GM12878 (cell line): Measurements from ENCODE around the gene CLN6. TPM values are rescaled to one million over a fixed set of nuclear protein-coding genes. Genes with fewer than 3 reads are reported as not detected.

Source experiments
- ATF3 ChIP-seq: IDR thresholded peaks from 2 replicates; pipeline ENCODE4 v1.6.1; 2011; ENCODE audit warnings: low read depth, mild to moderate bottlenecking, low read length, moderate library complexity, borderline replicate concordance; ENCODE audit errors: extremely low read depth
- BRCA1 ChIP-seq: IDR thresholded peaks from 2 replicates; pipeline ENCODE4 v1.6.1; 2011; ENCODE audit warnings: low read depth, low read length, improper control_type of control experiment
- NFYB ChIP-seq: IDR thresholded peaks from 2 replicates; pipeline ENCODE4 v1.6.1; 2011; ENCODE audit warnings: low read depth, mild to moderate bottlenecking, low read length, improper control_type of control experiment, moderate library complexity; ENCODE audit not compliant: insufficient read depth
- NR2F1 ChIP-seq: fragments of 450-650 bp; conservative IDR thresholded peaks from 2 replicates; pipeline ENCODE4 v1.6.1; 2017; ENCODE audit warnings: mild to moderate bottlenecking
- PRDM15 ChIP-seq: fragments of 450-650 bp; formaldehyde crosslinking; IDR thresholded peaks from 2 replicates; pipeline ENCODE4 v1.4.0; 2020; ENCODE audit warnings: mild to moderate bottlenecking, moderate library complexity
- RAD51 ChIP-seq: fragments of 450-650 bp; IDR thresholded peaks from 2 replicates; pipeline ENCODE4 v1.6.1; 2016; ENCODE audit warnings: moderate library complexity, mild to moderate bottlenecking, inconsistent platforms
- RB1 ChIP-seq: fragments of 450-650 bp; formaldehyde crosslinking; IDR thresholded peaks from 2 replicates; pipeline ENCODE4 v1.6.1; 2017; ENCODE audit warnings: mild to moderate bottlenecking, borderline replicate concordance
- TCF7 ChIP-seq: IDR thresholded peaks from 2 replicates; pipeline ENCODE4 v1.6.1; 2014; ENCODE audit warnings: antibody characterized with exemption, borderline replicate concordance
- polyA plus RNA-seq, 11 experiments: library from polyadenylated mRNA; depleted of rRNA in 4 of 11; unstranded in 6 of 11; stranded (reverse) in 5 of 11; fragments of >200 nt; fragmentation: Nextera tagmentation in 4 of 11; fragmentation: Illumina TruSeq in 1 of 11; extraction: Ambion mirVana in 4 of 11; extraction: Trizol in 1 of 11; gene quantifications; 1 replicate in 1 of 11; 2 replicates in 10 of 11; pipeline versions ENCODE4 v1.2.1 to v1.2.3, GENCODE V29; 2011 to 2016; ENCODE audit warnings: inconsistent platforms in 2 of 11, missing spikeins in 2 of 11, low read depth in 1 of 11
- total RNA-seq, 4 experiments: library from RNA; depleted of rRNA in 3 of 4; stranded (reverse); fragments of >200 nt in 3 of 4; fragmentation: Illumina TruSeq in 1 of 4; extraction: Trizol in 1 of 4; gene quantifications; 2 replicates each; pipeline versions ENCODE4 v1.2.1 to v1.2.3, GENCODE V29; 2013 to 2021
- TF ChIP-seq, protein P1 (sequence below): fragments of 450-650 bp; IDR thresholded peaks from 2 replicates; pipeline ENCODE4 v1.6.1; 2017; ENCODE audit warnings: mild to moderate bottlenecking, moderate library complexity
- TF ChIP-seq, protein P2 (sequence below): fragments of 450-650 bp; IDR thresholded peaks from 2 replicates; pipeline ENCODE4 v1.6.1; 2018; ENCODE audit warnings: mild to moderate bottlenecking, low read depth, moderate library complexity; ENCODE audit not compliant: partially characterized antibody

CLN6 gene
- total and polyA plus RNA-seq, 10 of the 15 experiments (the other 5 are each of a cell fraction or from before 2014, with no cell fraction given): 0.74 to 69.0 (median 30.3) TPM

DNA sequence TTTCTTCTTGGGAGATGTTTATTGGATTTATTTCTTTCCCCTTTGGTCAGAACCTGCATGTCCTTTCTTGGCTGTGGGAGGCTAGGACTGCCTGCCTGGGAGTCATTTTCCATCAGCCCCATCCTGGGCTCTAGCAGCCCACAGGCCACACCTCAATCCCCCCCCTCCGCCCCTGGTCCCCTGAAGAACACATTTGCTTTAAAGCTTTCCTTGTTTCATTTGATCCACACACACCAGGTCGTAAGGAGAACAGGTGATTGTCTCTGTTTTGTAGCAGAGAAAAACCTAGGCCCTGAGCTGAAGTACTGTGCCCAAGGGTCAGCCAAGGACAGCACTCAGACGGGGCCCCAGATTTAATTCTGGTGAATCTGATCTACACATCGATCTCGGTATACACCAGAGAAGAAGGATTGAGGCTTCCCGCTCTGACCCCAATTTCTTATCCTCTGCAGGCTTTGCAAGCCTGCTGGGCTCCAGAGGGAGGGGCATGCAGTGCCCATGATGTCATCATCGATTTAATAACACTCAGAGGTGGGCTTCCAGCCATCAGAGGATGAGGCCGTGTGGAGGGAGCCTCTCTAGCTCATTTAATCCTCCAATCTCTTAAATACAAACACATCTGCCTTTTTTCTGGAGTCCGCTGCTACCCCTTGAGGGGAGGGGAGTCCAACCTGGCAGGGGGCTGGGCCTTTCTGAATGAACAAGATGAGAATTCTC, 1.7 kb upstream of the CLN6 start (continued):
- TF ChIP-seq, protein P1, sequence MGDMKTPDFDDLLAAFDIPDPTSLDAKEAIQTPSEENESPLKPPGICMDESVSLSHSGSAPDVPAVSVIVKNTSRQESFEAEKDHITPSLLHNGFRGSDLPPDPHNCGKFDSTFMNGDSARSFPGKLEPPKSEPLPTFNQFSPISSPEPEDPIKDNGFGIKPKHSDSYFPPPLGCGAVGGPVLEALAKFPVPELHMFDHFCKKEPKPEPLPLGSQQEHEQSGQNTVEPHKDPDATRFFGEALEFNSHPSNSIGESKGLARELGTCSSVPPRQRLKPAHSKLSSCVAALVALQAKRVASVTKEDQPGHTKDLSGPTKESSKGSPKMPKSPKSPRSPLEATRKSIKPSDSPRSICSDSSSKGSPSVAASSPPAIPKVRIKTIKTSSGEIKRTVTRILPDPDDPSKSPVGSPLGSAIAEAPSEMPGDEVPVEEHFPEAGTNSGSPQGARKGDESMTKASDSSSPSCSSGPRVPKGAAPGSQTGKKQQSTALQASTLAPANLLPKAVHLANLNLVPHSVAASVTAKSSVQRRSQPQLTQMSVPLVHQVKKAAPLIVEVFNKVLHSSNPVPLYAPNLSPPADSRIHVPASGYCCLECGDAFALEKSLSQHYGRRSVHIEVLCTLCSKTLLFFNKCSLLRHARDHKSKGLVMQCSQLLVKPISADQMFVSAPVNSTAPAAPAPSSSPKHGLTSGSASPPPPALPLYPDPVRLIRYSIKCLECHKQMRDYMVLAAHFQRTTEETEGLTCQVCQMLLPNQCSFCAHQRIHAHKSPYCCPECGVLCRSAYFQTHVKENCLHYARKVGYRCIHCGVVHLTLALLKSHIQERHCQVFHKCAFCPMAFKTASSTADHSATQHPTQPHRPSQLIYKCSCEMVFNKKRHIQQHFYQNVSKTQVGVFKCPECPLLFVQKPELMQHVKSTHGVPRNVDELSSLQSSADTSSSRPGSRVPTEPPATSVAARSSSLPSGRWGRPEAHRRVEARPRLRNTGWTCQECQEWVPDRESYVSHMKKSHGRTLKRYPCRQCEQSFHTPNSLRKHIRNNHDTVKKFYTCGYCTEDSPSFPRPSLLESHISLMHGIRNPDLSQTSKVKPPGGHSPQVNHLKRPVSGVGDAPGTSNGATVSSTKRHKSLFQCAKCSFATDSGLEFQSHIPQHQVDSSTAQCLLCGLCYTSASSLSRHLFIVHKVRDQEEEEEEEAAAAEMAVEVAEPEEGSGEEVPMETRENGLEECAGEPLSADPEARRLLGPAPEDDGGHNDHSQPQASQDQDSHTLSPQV: no peak
- no peak for TF ChIP-seq NFYB
- no peak for TF ChIP-seq RB1
- TF ChIP-seq, protein P2, sequence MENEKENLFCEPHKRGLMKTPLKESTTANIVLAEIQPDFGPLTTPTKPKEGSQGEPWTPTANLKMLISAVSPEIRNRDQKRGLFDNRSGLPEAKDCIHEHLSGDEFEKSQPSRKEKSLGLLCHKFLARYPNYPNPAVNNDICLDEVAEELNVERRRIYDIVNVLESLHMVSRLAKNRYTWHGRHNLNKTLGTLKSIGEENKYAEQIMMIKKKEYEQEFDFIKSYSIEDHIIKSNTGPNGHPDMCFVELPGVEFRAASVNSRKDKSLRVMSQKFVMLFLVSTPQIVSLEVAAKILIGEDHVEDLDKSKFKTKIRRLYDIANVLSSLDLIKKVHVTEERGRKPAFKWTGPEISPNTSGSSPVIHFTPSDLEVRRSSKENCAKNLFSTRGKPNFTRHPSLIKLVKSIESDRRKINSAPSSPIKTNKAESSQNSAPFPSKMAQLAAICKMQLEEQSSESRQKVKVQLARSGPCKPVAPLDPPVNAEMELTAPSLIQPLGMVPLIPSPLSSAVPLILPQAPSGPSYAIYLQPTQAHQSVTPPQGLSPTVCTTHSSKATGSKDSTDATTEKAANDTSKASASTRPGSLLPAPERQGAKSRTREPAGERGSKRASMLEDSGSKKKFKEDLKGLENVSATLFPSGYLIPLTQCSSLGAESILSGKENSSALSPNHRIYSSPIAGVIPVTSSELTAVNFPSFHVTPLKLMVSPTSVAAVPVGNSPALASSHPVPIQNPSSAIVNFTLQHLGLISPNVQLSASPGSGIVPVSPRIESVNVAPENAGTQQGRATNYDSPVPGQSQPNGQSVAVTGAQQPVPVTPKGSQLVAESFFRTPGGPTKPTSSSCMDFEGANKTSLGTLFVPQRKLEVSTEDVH: no peak
- TF ChIP-seq BRCA1: no peak
- no peak for TF ChIP-seq ATF3
- TF ChIP-seq TCF7: no peak
- no peak for TF ChIP-seq PRDM15 (CRISPR knock-in tag)
- TF ChIP-seq NR2F1: no peak
- no peak for TF ChIP-seq RAD51
